Central memory CD8-positive, alpha-beta T cell (primary cell): ENCODE data around the gene FBXW8.

Experiments used
- ATAC-seq: fragments of 150-1000 bp; cut with Tn5 transposase; replicated peaks from 2 replicates; pipeline ENCODE4 v1.10.0; 2022; ENCODE audit warnings: mild to moderate bottlenecking, moderate FRiP score, moderate number of reproducible peaks; ENCODE audit not compliant: poor library complexity, severe bottlenecking; ENCODE audit errors: extremely low read depth
- DNase-seq, 2 donors: peaks; one replicate each; pipeline ENCODE4 v3.0.0; 2021; ENCODE audit warnings: low spot score in 2 of 2
- H3K27ac Mint-ChIP-seq: one replicate; pipeline ENCODE4 v1.8.0; 2022; ENCODE audit warnings: low read depth, mild to moderate bottlenecking, moderate library complexity, mixed read lengths
- H3K27me3 Mint-ChIP-seq: one replicate; pipeline ENCODE4 v1.8.0; 2022; ENCODE audit warnings: mixed read lengths
- H3K36me3 Mint-ChIP-seq: one replicate; pipeline ENCODE4 v1.8.0; 2022; ENCODE audit warnings: mild to moderate bottlenecking, moderate library complexity, mixed read lengths; ENCODE audit not compliant: insufficient read depth
- H3K4me1 Mint-ChIP-seq: one replicate; pipeline ENCODE4 v1.8.0; 2022; ENCODE audit warnings: mixed read lengths
- H3K4me3 Mint-ChIP-seq: one replicate; pipeline ENCODE4 v1.8.0; 2022; ENCODE audit warnings: mild to moderate bottlenecking, moderate library complexity, mixed read lengths
- H3K9me3 Mint-ChIP-seq: one replicate; pipeline ENCODE4 v1.8.0; 2022; ENCODE audit warnings: mixed read lengths

The FBXW8 gene

DNA sequence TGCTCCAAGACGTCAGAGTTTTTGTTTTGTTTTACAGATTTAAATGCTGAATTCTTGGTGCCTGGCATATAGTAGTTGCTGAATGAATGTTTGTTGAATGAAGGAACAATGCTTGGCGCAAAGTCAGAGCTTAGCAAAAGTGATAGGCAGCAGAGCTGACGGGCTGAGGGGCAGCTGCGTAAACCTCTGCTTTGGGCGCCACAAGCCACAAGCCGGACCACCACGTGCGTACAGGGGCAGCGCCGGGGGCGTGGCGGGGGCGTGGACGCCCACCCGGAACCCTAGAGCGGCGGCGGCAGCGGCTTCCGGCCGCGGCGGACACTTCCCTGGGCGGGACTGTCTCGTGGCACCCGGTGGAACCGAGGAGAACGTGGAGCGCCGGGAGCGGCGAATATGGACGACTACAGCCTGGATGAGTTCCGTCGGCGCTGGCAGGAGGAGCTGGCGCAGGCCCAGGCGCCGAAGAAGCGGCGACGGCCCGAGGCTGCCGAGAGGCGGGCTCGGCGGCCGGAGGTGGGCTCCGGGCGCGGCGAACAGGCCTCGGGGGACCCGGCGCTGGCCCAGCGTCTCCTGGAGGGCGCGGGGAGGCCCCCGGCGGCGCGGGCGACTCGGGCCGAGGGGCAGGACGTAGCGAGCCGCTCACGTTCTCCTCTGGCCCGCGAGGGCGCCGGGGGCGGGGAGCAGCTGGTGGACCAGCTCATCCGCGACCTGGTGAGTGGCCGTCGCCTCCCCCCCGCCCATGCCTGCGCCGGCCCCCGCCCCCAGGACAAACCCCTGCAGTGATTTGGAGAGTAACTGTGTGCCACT lies at the start of gene FBXW8:
TSS of gene FBXW8 (plus strand) at position 306 of the 807 bp plus-strand sequence. CDS start at position 394, 88 bp downstream.
- Mint-ChIP-seq H3K4me3 (peak within 1 kb of the TSS; percentile 88), H3K36me3 (peaks cover 4% of the 10 kb centered on the region)

DNA sequence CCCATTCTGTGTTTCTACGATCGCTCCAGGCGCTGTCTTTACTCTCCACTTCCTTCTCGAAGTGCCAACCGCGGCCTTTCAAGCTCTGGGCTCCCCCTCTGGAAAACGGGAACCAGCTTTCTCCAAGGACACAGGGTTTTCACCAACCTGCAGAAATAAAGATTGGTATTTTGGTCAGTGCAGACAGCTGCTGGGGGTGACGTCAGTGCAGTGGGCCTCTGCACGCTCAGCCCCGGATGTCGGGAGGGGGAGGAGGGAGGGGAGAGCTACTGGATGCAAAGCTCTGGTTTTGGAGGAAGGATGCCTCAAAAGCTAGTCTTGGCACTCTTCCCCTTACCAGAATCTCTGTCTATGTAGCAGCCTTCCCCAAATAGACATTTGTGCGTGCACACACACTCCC lies 49.4 kb upstream of the FBXW8 start:
- no peaks in the 10 kb centered on the region for H3K36me3 Mint-ChIP-seq
- no peak overlapping the region for H3K27ac Mint-ChIP-seq
- peaks cover 59% of the 10 kb centered on the region for H3K27me3 Mint-ChIP-seq
- ATAC-seq (peak; percentile 71), DNase-seq (no peak)
- no peaks in the 10 kb centered on the region for H3K9me3 Mint-ChIP-seq
- peaks cover 10% of the 10 kb centered on the region for H3K4me1 Mint-ChIP-seq
- H3K4me3 Mint-ChIP-seq = no peak overlapping the region

More for the DNA sequence above, at the start of gene FBXW8:
- Mint-ChIP-seq H3K27ac (peak within 1 kb of the TSS; percentile 86), H3K27me3 (no peaks in the 10 kb centered on the region), H3K9me3 (no peaks in the 10 kb centered on the region), H3K4me1 (peaks cover 26% of the 10 kb centered on the region)
- peak; percentile 83 for ATAC-seq
- DNase-seq = peak; percentile 32 to 42

- ATAC-seq = no peak
- H3K36me3 Mint-ChIP-seq = no peaks in the 10 kb centered on the region
- H3K4me3 Mint-ChIP-seq = no peak overlapping the region
- H3K9me3 Mint-ChIP-seq = no peaks in the 10 kb centered on the region
- no peak for DNase-seq
- peaks cover 52% of the 10 kb centered on the region for H3K27me3 Mint-ChIP-seq
- H3K4me1 Mint-ChIP-seq = peaks cover 10% of the 10 kb centered on the region
- no peak overlapping the region for H3K27ac Mint-ChIP-seq
Observed at GRCh38 chr12:116862167-116862566, 48.6 kb upstream of the FBXW8 start.

GRCh38 chr12:116863275-116863767 lies 47.4 kb upstream of the FBXW8 start:
- DNase-seq = no peak
- no peak overlapping the region for H3K4me3 Mint-ChIP-seq
- ATAC-seq = no peak
- H3K27me3 Mint-ChIP-seq = peaks cover 40% of the 10 kb centered on the region
- H3K27ac Mint-ChIP-seq = no peak overlapping the region
- H3K4me1 Mint-ChIP-seq = peaks cover 10% of the 10 kb centered on the region
- H3K9me3 Mint-ChIP-seq = no peaks in the 10 kb centered on the region
- no peaks in the 10 kb centered on the region for H3K36me3 Mint-ChIP-seq

GRCh38 chr12:116864371-116865160 lies 46.2 kb upstream of the FBXW8 start:
- Mint-ChIP-seq H3K9me3 (no peaks in the 10 kb centered on the region), H3K27me3 (peaks cover 30% of the 10 kb centered on the region), H3K4me1 (peaks cover 5% of the 10 kb centered on the region), H3K27ac (no peak overlapping the region), H3K36me3 (no peaks in the 10 kb centered on the region), H3K4me3 (no peak overlapping the region)
- ATAC-seq (no peak), DNase-seq (no peak)

DNA sequence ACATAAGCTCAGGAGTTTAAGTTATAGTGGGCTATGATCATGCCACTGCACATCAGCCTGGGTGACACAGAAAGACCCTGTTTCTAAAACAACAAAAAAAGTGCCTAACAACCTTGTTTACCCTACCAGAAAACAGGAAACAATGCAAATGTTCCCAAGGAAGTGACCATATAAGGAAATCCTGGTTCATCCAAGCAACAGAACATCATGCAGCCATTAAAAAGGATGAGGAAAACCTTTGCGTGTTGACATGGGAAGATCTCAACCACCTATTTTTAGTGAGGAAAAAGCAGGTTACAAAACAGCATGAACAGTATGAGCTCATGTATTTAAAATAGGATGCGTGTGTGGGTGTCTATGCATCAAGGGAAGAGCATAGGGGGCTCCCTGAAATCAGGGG lies 43.2 kb upstream of the FBXW8 start:
- Mint-ChIP-seq H3K4me3 (no peak overlapping the region), H3K27me3 (peaks cover 22% of the 10 kb centered on the region), H3K4me1 (no peaks in the 10 kb centered on the region), H3K9me3 (no peaks in the 10 kb centered on the region), H3K36me3 (no peaks in the 10 kb centered on the region), H3K27ac (no peak overlapping the region)
- DNase-seq (no peak), ATAC-seq (no peak)

DNA sequence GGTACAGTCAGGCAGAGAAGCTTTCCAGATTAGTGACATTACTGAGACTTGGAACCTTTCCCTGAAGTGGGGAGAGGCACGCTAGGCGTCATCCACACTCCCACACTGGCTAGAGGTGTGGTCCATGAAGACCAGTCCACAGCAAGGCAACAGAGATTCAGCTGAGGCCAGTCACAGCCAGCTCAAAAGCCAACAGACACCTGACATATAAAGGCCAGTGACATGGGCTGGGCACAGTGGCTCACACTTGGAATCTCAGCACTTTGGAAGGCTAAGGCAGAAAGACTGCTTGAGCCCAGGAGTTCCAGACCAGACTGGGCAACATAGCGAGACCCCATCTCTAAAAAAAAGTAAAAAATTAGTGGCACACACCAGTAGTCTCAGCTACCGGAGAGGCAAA lies 40.4 kb upstream of the FBXW8 start:
- no peak for DNase-seq
- H3K9me3 Mint-ChIP-seq = no peaks in the 10 kb centered on the region
- no peak overlapping the region for H3K27ac Mint-ChIP-seq
- H3K36me3 Mint-ChIP-seq = no peaks in the 10 kb centered on the region
- ATAC-seq = no peak
- peaks cover 32% of the 10 kb centered on the region for H3K27me3 Mint-ChIP-seq
- H3K4me3 Mint-ChIP-seq = no peak overlapping the region
- no peaks in the 10 kb centered on the region for H3K4me1 Mint-ChIP-seq

GRCh38 chr12:116874324-116874995 lies 36.3 kb upstream of the FBXW8 start:
- H3K27me3 Mint-ChIP-seq = peaks cover 73% of the 10 kb centered on the region
- no peak for DNase-seq

GRCh38 chr12:116876151-116876869 lies 34.4 kb upstream of the FBXW8 start:
- no peak for ATAC-seq
- H3K36me3 Mint-ChIP-seq = no peaks in the 10 kb centered on the region
- no peak overlapping the region for H3K27ac Mint-ChIP-seq
- DNase-seq = no peak
- H3K9me3 Mint-ChIP-seq = no peaks in the 10 kb centered on the region
- peaks cover 89% of the 10 kb centered on the region for H3K27me3 Mint-ChIP-seq
- H3K4me1 Mint-ChIP-seq = peaks cover 26% of the 10 kb centered on the region
- H3K4me3 Mint-ChIP-seq = no peak overlapping the region

More at GRCh38 chr12:116874324-116874995, 36.3 kb upstream of the FBXW8 start:
- no peak for ATAC-seq
- no peaks in the 10 kb centered on the region for H3K9me3 Mint-ChIP-seq
- H3K4me1 Mint-ChIP-seq = peaks cover 11% of the 10 kb centered on the region
- H3K27ac Mint-ChIP-seq = no peak overlapping the region
- no peaks in the 10 kb centered on the region for H3K36me3 Mint-ChIP-seq
- H3K4me3 Mint-ChIP-seq = no peak overlapping the region

DNA sequence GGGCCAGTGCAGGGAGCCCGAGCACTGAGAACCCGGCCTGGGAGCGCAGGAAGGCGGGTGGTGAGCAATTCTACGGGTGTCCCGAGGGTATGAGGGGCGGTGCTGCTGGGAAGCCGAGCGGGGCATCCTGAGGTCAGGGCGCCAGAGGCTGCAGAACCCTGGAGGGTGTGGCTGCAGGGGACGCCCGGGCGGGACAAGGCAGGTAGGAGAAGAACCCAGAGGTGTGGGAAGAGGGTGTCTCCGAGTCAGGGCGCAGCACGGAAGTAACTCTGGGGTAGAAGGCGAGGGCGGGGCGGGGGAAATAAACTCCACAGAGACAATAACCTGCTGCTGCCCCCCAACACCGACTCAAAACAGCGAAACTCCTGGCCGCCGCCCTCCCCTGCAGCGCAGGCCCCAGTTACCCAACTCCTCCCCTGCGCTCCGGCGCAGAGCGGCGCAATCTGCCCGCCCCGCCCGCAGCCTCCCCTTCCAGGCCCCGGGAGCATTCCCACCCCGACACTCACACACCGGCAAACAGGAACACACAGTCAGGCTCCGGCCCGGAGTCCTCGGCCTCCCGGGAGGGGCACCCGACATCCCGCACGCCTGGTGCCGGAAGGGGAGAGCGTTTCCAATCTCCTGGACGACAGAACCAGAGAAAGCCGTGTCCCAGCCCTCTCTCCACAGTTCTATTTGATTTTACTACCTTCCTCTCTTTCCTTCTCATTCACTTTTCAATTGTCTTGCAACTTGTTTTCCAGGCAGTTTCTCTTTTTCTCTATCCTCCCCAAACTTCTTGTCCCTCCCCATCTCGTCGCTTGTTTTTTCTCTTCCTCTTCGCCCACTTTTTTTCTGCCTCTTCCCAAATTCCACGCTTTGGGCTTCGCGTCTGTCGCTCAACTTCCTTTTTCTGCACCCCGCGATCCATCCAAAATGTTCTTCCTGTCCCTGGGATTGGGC lies 31.9 kb upstream of the FBXW8 start:
- Mint-ChIP-seq H3K36me3 (no peaks in the 10 kb centered on the region), H3K27me3 (peaks cover 95% of the 10 kb centered on the region), H3K4me1 (peaks cover 26% of the 10 kb centered on the region), H3K4me3 (peak overlapping the region; percentile 58), H3K27ac (no peak overlapping the region), H3K9me3 (no peaks in the 10 kb centered on the region)
- DNase-seq (no peak), ATAC-seq (no peak)

- H3K27ac Mint-ChIP-seq = no peak overlapping the region
- H3K36me3 Mint-ChIP-seq = no peaks in the 10 kb centered on the region
- ATAC-seq (no peak), DNase-seq (no peak)
- peaks cover 26% of the 10 kb centered on the region for H3K4me1 Mint-ChIP-seq
- peak overlapping the region; percentile 58 for H3K4me3 Mint-ChIP-seq
- no peaks in the 10 kb centered on the region for H3K9me3 Mint-ChIP-seq
- peaks cover 95% of the 10 kb centered on the region for H3K27me3 Mint-ChIP-seq
Observed at GRCh38 chr12:116879509-116880212, 31.1 kb upstream of the FBXW8 start.
